Parathyroid adenoma (tissue), 2 donors: ENCODE data around the gene FAM110A.
A peak's percentile ranks its signal among the peaks of the same experiment; 100 is the strongest.
"Not testable (repeated sequence)": the region's sequence is repeated elsewhere in the genome, so short reads cannot be mapped to it uniquely, and the experiment has no call there.

ENCODE experiments used
- H2AFZ ChIP-seq: fragments of 300-600 bp; sonication (generic); one replicate; pipeline ENCODE4 v1.7.0; 2017; ENCODE audit warnings: antibody characterized with exemption, mild to moderate bottlenecking
- H3K27ac ChIP-seq: fragments of 300-600 bp; sonication (generic); one replicate; pipeline ENCODE4 v1.7.0; 2017
- H3K27me3 ChIP-seq: fragments of 300-600 bp; sonication (generic); one replicate; pipeline ENCODE4 v1.7.0; 2017; ENCODE audit warnings: low read length; ENCODE audit not compliant: control insufficient read depth, insufficient read depth
- H3K36me3 ChIP-seq: fragments of 300-600 bp; sonication (generic); one replicate; pipeline ENCODE4 v1.7.0; 2017; ENCODE audit warnings: low read length; ENCODE audit not compliant: control insufficient read depth, insufficient read depth
- H3K4me1 ChIP-seq: fragments of 300-600 bp; sonication (generic); one replicate; pipeline ENCODE4 v1.7.0; 2017; ENCODE audit warnings: control low read depth
- H3K4me2 ChIP-seq: fragments of 300-600 bp; sonication (generic); one replicate; pipeline ENCODE4 v1.7.0; 2017; ENCODE audit warnings: low read length
- H3K4me3 ChIP-seq: fragments of 300-600 bp; sonication (generic); one replicate; pipeline ENCODE4 v1.7.0; 2017; ENCODE audit warnings: low read depth, low read length
- H3K79me2 ChIP-seq: fragments of 300-600 bp; sonication (generic); one replicate; pipeline ENCODE4 v1.7.0; 2017; ENCODE audit warnings: control low read depth
- H3K9ac ChIP-seq: fragments of 300-600 bp; sonication (generic); one replicate; pipeline ENCODE4 v1.7.0; 2017; ENCODE audit warnings: mild to moderate bottlenecking
- H3K9me3 ChIP-seq: fragments of 300-600 bp; sonication (generic); one replicate; pipeline ENCODE4 v1.7.0; 2017; ENCODE audit warnings: low read length; ENCODE audit not compliant: control insufficient read depth
- TF ChIP-seq, protein P1 (sequence below): fragments of 300-600 bp; sonication (generic); IDR thresholded peaks from one replicate; pipeline ENCODE4 v1.7.0; 2017; ENCODE audit warnings: antibody characterized with exemption, mild to moderate bottlenecking
- donor health status: primary hyperparathyroidism.

FAM110A gene

DNA sequence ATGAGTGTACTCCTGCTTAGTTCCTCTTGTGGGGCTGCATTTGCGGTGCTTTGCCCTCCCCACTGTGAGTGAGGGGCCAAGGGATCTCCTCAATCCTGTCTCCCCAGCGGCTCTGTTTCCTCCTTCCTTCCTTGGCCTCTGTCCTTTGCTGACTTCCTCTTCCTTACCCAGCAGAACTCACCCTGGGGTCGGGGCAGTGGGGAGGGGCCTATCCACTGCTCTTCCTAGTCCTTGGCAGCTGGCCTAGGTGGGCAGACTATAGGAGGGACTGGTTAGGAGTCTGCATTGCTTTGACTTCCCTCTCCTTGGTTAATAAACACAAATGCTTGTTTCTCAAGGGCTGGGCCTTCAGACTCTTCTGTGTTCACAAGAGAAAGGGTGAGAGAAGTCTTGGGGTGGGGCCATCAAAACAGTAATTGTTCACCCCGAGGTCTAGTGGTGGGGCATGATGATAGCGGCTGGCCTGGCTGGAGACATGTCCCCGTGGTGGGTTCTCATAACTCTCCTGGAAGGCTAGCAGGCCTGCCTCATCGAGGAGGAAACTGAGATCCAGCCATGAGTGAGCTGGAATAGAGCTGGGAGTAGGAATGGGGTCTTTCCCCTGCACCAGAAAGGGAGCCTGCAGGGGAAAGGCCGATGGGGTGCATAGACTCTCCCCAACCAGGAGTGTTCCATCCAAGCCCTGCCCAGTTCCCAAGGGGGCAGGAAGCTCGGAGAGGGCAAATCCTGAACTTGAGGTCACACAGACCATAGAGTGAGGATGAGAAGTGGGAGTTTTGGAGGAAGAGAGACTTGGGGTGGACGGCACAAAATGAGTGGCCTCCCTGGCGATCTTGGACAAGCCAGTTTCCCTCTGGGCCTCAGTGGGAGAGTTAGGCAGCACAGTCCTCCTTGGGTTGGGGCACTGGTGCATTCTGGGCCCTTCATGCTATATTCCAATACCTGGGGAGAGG, 12.7 kb downstream of the FAM110A start:
- H2AFZ ChIP-seq, result no peak overlapping the region
- H3K4me2 ChIP-seq, result peak overlapping the region; percentile 10
- TF ChIP-seq, protein P1, sequence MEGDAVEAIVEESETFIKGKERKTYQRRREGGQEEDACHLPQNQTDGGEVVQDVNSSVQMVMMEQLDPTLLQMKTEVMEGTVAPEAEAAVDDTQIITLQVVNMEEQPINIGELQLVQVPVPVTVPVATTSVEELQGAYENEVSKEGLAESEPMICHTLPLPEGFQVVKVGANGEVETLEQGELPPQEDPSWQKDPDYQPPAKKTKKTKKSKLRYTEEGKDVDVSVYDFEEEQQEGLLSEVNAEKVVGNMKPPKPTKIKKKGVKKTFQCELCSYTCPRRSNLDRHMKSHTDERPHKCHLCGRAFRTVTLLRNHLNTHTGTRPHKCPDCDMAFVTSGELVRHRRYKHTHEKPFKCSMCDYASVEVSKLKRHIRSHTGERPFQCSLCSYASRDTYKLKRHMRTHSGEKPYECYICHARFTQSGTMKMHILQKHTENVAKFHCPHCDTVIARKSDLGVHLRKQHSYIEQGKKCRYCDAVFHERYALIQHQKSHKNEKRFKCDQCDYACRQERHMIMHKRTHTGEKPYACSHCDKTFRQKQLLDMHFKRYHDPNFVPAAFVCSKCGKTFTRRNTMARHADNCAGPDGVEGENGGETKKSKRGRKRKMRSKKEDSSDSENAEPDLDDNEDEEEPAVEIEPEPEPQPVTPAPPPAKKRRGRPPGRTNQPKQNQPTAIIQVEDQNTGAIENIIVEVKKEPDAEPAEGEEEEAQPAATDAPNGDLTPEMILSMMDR, result no peak
- H3K9me3 ChIP-seq, result no peaks in the 10 kb centered on the region
- no peak overlapping the region for H3K27ac ChIP-seq
- H3K27me3 ChIP-seq, result no peaks in the 10 kb centered on the region
- H3K4me3 ChIP-seq, result no peak overlapping the region
- H3K36me3 ChIP-seq, result no peaks in the 10 kb centered on the region
- H3K4me1 ChIP-seq, result peaks cover 23% of the 10 kb centered on the region
- no peak overlapping the region for H3K9ac ChIP-seq
- H3K79me2 ChIP-seq, result no peaks in the 10 kb centered on the region

GRCh38 chr20:846894-847278, 13.4 kb downstream of the FAM110A start:
- H3K4me3 ChIP-seq, result no peak overlapping the region

DNA sequence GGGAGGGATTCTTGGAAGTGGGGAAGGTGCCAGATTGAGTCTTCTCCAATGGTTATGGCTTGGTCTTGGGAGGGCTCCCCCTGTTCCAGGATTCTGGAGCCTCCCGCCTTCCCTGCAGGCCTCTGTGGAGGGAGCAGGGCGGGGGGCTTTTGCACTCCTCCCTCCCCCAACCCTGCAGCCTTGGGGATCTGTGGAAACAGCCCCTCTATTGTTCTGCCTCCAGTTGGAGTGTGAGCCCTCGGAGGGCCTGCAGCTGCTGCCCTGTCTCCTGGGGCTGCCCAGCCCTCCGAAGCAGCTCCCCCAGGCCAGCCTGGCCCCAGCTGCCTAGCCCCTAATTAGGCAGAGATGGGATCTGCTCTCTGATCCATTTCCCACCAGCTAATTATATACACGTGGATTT, 14.7 kb downstream of the FAM110A start:
- no peak overlapping the region for H3K27ac ChIP-seq
- TF ChIP-seq, protein P1, result no peak

More at GRCh38 chr20:846894-847278, 13.4 kb downstream of the FAM110A start:
- no peak overlapping the region for H3K27ac ChIP-seq
- H3K27me3 ChIP-seq, result no peaks in the 10 kb centered on the region
- H3K4me2 ChIP-seq, result no peak overlapping the region
- TF ChIP-seq, protein P1, result no peak
- no peak overlapping the region for H3K9ac ChIP-seq
- no peaks in the 10 kb centered on the region for H3K36me3 ChIP-seq
- H3K79me2 ChIP-seq, result no peaks in the 10 kb centered on the region
- H2AFZ ChIP-seq, result no peak overlapping the region
- H3K4me1 ChIP-seq, result peaks cover 20% of the 10 kb centered on the region
- H3K9me3 ChIP-seq, result no peaks in the 10 kb centered on the region

GRCh38 chr20:848731-849130, 15.2 kb downstream of the FAM110A start:
- not testable (repeated sequence) for H3K4me2 ChIP-seq, H3K36me3 ChIP-seq, H3K27ac ChIP-seq, H3K79me2 ChIP-seq, H3K27me3 ChIP-seq, H3K9ac ChIP-seq, H3K9me3 ChIP-seq, H2AFZ ChIP-seq, H3K4me3 ChIP-seq
- H3K4me1 ChIP-seq, result peaks cover 10% of the 10 kb centered on the region

More for the DNA sequence above, 14.7 kb downstream of the FAM110A start:
- Histone ChIP-seq H3K27me3 (no peaks in the 10 kb centered on the region), H3K4me3 (no peak overlapping the region), H3K9me3 (no peaks in the 10 kb centered on the region), H3K79me2 (no peaks in the 10 kb centered on the region), H3K9ac (no peak overlapping the region), H2AFZ (no peak overlapping the region), H3K4me2 (no peak overlapping the region), H3K36me3 (no peaks in the 10 kb centered on the region), H3K4me1 (peaks cover 14% of the 10 kb centered on the region)

DNA sequence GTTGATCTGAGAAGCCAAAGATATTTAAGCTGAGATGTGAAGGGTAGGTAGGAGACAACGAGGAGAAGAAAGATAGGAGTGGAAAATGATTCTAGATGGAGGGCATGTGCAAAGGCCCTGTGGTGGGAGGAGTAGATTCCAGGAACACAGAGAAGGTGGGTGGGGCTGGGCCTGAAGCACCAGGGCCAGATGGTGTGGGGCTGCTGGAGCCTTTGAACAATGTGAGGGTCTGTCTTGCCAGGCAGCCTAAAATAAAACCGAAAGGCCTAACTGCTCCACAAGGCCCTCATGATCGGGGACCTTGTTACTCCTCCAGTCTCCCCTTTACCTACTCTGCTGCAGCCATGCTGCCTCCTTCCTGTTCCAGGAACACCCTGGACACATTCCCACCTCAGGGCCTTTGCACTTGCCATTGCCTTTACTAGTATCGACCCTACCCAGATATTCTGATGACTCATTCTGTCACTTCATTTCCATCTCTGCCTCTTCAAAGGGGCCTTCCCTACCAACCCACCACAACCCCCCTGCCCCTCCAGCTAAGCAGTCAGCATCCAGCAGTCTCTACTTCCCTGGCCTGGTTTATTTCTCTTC, 20.0 kb downstream of the FAM110A start:
- TF ChIP-seq, protein P1, result no peak
- Histone ChIP-seq H3K4me2 (no peak overlapping the region), H3K79me2 (no peaks in the 10 kb centered on the region)

More for the DNA sequence above, 20.0 kb downstream of the FAM110A start:
- no peak overlapping the region for H3K9ac ChIP-seq
- H3K4me3 ChIP-seq, result no peak overlapping the region
- no peaks in the 10 kb centered on the region for H3K9me3 ChIP-seq
- H3K27me3 ChIP-seq, result no peaks in the 10 kb centered on the region
- H3K27ac ChIP-seq, result no peak overlapping the region
- H2AFZ ChIP-seq, result no peak overlapping the region
- H3K4me1 ChIP-seq, result peaks cover 2% of the 10 kb centered on the region
- no peaks in the 10 kb centered on the region for H3K36me3 ChIP-seq
